NCI-H2196 (cell line): ENCODE measurements around the gene ARRDC2.
"Not testable (repeated sequence)": the region's sequence is repeated elsewhere in the genome, so short reads cannot be mapped to it uniquely, and the experiment has no call there.

Source experiments
- DNase-seq: peaks from one replicate; lab custom pipeline; 2025; ENCODE audit not compliant: unreplicated experiment; lab: John Stamatoyannopoulos, UW

ARRDC2 gene

DNA sequence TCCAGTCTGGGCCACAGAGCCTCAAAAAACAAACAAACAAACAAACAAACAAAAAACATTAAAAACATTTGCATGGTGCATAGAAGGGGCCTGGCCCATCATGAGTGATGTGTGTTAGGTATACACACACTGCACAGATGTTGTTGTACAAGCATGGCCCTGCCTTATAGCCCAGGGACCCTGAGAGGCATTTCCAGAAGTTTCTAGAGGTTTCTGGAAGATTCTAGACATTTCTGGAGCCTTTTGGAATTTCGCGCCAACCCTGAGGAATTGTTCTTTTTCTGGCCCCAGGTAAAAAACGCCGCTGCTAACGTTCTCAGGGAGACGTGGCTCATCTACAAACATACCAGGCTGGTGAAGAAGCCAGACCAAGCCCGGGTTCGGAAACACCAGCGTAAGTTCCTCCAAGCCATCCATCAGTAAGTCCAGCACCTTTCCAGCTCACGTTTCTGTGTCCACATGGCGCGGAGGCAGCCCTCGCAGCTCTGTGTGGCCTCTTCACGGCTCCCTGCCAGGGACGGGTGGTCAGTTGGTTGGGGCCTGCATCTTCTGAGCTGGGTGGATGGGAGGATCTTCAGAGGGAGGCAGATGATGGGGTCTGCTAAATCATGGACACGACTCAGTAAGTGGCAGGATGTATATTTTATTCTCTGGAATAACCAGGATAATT is 18.4 kb upstream of the ARRDC2 start:
- DNase-seq = no peak

DNA sequence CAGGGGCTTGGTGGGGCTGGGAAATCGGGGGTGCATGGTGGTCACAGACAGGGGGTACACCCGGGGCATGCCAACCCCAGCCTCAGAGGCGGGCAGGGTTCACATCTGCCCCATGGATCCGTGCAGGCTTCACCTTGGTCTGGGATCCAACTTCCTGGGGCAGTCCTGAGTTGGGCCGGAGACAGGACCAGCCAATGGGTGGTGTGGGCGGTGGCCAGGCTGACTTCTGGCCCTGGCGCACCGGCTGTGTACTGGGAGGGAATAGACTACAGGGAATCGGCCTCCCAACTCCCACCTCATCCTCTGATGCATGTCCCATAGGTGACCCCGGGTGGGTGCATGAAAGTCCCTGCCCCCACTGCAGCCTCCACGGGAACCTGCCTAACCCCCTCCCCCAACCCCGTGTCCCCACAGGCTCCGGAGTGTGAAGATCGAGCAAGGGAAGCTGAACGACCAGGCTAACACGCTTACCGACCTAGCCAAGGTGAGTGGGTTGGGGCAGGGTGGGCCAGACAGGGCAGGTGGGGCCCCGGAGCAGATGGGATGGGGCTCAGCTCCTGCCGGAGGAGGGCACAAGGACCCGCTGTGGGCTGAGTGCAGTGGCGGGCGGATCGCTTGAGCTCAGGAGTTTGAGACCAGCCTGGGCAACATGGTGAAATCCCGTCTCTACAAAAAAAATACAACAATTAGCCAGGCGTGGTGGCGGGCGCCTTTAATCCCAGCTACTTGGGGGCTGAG is 14.7 kb upstream of the ARRDC2 start:
- DNase-seq = no peak

DNA sequence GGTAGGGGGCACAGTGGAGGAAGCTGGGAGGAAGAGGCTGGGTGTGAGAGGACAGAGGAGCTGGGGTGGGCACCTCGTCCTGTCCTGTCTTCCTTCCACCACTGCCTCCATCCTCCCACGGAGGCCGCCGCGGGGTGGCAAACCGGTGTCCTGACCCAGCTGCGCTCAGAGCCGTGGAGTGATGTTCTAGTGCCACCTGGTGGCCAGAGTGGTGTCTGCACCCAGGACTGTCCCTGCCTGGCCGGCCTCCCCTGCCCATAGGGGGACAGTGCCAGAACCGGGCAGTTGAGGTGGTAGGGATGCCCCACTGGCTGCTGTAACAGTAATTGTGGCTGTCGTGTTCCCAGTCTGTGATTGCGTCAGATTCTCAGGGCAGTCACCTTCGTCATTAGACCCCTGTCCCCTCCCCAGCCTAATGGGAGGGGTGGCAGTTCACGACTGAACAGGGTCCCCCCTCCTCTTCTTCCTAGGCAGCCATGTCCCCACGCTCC is 11.1 kb upstream of the ARRDC2 start:
- peak; percentile 81 for DNase-seq

DNA sequence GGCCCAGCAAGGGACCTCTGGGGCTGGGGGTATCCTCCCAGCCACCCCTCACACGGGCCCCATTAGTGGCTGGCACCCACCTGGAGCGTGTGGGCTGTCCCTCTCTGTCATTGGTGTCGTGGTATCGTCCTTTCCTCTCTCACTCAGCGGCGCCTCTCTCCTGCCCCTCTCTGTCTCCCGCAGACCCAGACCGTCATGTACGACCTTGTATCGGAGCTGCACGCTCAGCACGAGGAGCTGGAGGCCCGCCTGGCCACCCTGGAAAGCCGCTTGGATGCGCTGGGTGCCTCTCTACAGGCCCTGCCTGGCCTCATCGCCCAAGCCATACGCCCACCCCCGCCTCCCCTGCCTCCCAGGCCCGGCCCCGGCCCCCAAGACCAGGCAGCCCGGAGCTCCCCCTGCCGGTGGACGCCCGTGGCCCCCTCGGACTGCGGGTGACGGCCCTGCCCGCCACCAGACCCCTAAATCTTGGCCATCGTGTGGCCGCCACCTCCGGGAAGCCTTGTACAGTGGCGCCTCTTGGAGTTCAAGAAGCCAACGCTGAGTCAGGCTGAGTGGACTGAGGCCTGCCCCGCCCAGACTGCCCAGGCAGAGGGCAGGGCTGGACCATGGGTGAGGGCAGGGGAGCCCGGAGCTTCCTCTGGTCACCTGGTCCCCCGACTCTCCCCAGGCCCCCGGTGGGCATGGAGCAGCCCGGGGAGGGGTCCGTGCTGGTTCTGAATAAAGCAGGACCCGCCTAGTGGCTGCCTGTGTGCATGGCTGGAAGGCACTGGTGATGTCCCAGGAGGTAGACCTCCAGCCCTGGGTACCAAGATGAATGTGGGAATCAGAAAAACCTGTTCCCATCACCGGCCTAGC is 9.8 kb upstream of the ARRDC2 start:
- DNase-seq = no peak

DNA sequence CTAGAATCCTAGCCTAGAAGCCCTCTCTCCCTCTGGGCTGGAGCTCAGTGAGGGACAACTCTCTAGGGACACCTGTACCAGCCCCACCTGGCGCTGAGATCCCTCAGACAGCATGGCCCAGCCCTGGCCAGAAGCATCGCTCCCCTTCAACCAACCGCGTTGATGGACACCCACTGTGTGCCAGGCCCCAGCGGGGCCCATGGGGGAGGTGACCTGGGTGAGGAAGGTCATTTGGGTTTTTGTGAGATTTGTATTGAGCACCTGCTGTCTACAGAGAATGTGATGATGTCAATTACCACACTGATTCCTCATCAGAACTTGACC is 9.2 kb upstream of the ARRDC2 start:
- DNase-seq = no peak

DNA sequence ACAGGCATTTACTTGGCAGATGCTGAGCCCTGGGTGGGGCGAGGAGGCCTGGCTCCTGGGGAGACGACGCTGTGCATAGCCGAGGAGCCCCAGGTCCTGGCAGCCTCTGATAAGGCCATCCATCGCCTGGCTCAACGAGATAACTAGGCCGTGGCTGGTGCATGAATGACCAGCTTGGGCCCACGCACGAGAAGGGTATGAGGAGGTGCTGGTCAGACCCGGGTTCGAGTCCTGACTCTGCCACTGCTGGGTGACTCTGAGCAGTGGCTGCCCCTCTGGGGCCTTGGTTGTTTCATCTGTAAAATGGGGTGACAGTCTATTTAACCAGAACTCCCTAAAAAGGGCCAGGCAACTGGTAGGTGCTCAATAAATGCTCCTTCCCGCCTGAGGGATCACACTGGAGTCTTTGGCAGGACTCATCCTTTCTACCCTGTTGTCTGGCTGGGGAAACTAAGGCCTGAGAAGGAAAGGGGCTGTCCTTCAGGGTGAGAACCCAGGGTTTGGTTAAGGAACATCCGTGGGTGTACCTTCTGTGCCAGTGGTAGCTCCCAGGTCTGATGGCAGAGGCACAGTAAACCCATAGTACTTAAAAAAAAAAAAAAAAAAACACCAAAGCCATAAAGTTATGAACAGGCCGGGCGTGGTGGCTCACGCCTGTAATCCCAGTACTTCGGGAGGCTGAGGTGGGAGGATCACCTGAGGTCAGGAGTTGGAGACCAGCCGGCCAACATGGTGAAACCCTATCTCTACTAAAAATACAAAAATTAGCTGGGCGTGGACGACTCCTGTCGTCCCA is 8.1 kb upstream of the ARRDC2 start:
- DNase-seq = no peak

DNA sequence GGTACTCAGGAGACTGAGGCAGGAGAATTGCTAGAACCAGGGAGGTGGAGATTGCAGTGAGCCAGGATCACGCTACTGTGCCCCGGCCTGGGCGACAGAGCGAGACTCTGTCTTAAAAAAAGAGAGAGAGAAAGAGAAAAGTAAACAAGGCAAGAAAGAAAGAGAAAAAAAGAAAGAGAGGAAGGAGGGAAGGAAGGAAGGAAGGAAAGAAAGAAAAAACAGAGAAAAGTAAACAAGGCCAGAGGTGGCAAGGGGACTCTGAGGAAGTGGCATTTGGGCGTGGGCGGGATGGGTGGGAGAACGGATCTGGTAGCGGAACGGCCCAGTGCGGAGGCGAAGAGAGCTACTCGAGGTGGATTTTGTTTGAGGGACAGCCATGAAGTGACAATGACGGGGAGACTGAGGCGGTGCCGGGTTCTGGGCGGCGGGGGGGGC is 7.5 kb upstream of the ARRDC2 start:
- no peak for DNase-seq

DNA sequence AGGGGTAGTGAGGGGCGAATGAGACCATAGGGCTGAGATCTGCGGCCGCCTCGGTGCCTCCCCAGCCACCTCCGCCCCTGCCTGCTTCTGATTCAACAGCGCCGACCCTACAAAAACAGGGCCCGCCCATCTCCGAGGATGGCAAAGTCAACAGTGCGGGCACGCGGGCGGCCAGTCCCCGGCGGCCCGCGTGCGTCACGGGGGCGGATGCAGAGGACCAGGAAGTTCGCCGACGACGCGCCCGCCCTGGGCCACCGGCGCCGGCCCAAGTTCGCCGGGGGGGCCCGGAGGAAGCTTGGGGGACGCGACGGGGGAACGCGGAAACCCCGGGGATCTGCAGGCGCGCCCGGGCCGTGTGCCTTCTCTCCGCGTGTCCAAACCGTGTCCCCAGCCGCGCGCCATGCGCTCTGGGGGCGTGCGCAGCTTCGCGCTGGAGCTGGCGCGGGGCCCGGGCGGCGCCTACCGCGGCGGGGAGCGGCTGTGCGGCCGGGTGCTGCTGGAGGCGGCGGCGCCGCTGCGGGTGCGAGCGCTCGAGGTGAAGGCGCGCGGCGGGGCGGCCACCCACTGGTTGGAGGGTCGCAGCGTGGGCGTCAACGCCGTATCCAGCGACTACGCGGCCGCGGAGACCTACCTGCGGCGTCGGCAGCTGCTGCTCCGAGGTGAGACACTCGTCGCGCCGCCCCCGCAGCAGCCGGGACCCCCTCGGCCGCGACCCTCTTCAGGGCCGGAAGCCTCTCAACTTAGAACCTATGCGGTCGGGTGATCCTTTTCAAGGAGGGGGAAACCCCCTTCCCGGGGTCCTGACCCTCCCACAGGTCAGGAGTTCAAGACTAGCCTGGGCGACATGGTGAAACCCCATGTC is 6.8 kb upstream of the ARRDC2 start:
- peak; percentile 91 for DNase-seq

DNA sequence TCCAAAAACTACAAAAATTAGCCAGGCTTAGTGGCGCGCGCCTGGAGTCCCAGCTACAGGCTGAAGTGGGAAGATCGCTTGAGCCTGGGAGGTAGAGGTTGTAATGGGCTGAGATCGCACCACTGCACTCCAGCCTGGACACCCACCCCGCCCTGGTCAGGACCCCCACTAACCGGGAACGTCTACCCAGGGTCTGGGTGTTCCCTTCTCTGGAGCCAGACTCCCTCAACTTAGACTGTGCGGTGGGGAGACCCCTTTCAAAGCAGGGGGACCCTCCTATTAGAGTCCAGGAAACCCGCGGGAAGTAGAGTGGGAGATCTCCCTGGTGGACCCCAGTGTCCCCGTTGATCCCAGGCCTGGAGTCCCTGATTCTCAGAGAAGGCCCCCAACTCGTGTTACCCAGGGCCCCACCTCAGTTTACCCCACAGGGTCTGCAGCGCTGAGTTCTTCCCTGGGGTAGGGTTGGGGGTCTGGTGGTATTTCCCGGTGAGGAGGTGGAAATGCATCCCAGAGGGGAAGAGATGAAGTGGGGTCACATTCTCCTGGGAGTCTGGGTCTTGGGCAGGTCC is 6.1 kb upstream of the ARRDC2 start:
- DNase-seq = no peak

DNA sequence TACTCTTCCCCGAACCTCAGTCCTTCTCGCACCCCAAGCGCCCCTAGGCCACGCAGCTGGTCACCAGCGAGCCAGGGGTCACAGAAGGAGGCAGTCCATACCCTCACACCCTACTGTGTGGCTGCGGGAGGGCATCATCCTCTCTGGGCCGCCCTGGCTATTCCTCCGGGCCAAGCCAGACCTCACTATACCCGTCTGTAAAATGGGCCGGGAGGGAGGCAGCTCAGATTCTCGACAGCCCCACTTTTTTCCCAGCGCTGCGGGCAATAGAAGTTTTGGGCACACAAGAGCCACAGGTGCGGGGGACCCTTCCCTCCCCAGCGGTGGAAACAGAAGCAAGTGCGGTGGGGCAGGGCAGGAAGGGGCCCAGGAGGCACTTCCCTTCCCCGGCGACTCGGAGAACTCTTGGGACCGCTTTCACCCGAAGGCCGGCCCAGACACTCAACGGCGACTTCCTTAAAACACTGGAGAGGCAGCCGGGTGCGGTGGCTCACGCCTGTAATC is 5.6 kb upstream of the ARRDC2 start:
- no peak for DNase-seq

DNA sequence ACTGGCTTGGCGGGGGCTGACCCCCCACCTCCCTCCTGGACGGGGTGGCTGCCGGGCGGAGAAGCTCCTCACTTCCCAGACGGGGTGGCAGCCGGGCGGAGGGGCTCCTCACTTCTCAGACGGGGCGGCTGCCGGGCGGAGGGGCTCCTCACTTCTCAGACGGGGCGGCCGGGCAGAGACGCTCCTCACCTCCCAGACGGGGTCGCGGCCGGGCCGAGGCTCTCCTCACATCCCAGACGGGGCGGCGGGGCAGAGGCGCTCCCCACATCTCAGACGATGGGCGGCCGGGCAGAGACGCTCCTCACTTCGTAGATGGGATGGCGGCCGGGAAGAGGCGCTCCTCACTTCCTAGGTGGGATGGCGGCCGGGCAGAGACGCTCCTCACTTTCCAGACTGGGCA is 2.2 kb upstream of the ARRDC2 start:
- not testable (repeated sequence) for DNase-seq

DNA sequence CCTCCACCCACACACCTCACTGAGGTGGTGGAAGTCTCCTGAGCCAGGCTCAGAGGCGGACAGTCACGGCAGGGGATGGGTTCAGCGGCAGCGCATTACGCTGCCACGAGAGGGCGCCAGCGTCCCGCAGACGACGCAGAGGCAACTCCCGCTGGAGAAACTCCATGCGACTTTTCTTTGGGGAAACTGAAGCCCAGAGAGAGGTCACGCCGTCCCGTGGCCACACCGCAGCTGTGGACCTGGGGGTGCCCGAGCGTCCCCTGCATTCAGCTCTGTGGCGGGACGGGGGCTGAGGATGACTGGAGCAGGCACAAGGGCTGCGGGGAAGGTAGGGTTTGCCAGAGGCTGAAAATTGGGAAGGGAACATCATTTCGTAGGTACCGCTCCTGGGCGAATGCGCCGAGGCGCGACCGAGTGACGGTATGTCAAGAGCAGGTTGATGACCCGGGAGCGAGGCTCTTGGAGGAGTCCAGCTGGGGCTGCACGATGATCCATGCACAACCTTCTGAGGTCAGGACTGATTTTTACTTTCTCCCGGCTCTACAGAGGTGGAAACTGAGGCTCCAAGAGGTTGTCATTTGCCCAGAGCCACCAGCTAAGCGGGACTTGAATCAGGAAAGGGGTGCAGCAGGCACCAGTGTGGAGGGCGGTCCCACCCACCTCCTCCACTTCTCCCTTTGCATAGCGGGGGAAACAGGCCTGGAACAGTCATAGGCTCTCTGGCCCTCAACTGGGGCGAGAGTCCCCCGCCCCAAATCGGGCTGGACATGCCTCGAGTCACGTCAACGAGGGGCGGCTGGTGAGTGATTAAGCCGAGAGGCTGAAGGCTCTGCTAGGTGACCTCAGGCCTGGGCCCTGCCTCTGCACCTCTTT is 690 bp upstream of the ARRDC2 start:
- DNase-seq = peak; percentile 86

DNA sequence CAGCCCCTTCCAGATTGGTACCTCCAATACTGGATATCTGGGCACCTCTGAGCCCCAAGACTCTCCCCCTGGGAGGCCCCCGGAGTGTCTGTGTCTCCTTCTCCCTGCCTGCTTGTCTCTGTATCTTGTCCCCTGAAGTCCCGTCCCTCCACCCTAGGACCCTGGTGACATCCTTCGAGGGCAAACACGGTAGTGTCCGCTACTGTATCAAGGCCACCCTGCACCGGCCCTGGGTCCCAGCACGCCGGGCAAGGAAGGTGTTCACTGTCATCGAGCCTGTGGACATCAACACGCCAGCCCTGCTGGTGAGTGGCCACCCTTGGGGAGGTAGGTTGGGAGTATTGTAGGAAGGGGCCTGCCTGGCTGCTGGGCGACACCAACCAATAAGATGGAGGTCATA is 844 bp downstream of the ARRDC2 start:
- no peak for DNase-seq

DNA sequence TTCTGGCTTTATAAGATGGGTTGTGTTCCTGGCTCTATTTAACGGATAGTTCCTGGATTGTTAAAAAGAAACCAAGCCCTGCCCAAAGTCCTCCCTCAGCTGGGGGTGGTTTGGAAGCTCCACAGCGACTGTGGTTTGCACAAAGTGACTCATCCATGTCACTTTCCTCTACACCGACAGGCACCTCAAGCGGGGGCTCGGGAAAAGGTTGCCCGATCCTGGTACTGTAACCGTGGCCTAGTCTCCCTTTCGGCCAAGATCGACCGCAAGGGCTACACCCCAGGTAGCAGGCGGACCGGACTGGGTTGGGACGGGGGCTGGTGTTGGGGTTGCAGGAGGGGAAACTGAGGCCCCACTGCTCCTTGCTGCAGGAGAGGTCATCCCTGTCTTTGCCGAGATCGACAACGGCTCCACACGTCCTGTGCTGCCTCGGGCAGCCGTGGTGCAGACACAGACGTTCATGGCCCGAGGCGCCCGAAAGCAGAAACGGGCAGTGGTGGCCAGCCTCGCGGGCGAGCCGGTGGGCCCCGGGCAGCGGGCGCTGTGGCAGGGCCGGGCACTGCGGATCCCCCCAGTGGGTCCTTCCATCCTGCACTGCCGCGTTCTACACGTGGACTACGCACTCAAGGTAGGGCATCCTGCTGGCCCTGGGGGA is 1.6 kb downstream of the ARRDC2 start:
- DNase-seq = no peak

DNA sequence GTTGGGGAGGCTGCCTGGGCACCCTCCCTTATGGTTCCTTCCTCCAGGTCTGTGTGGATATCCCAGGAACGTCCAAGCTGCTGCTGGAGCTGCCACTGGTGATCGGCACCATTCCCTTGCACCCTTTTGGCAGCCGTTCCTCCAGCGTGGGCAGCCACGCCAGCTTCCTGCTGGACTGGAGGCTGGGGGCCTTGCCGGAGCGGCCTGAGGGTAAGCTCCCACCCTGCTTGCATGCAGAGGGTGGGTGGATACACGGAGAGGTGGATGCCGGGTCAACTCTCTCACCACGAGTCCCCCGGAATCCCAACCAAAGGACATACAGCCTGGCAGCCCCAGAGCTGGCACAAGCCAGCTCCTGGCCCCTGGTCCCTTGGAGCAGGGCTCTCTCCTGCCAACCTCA is 2.2 kb downstream of the ARRDC2 start:
- no peak for DNase-seq

DNA sequence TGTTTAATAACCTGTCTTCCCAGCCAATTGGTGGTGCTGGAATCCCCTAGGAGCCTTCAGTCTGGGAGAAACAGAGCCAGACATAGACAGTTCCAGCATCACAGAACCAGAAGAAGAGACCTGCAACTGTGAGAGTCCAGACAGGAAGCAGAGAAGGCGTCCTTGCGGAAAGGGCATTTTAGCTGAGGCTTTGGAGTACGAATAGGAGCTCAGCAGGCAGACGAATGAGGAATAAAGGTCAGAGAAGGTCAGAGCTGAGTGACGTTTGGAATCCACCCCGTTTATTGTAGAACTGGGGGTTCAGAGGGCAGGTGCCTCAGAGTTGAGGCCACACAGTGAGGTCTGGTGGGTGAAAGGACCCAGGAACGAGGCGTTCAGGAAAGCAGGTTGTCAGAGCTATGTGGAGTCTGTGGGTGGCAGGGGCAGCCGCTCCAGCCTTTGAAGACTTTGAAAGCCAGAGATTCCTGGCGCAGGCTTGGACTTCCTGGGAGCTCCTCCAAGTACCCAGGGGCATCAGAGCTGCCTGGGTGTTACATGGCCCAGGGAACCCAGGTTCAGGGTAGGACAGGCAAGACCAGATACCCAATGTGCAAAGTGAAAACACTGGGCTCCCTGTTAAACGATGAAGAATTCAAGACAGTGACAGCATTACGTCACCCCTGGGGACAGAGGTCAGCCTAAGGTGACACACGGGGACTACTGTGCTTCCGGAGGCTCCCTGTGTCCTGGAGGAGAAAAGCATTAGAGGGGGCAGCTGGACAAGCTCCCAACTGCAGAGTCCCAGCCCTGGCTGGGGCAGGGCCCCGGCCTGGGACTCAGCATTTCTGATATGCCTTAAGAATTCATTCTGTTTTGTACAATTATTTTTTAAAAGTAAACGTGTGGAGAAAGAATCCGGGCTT is 5.5 kb downstream of the ARRDC2 start:
- no peak for DNase-seq

DNA sequence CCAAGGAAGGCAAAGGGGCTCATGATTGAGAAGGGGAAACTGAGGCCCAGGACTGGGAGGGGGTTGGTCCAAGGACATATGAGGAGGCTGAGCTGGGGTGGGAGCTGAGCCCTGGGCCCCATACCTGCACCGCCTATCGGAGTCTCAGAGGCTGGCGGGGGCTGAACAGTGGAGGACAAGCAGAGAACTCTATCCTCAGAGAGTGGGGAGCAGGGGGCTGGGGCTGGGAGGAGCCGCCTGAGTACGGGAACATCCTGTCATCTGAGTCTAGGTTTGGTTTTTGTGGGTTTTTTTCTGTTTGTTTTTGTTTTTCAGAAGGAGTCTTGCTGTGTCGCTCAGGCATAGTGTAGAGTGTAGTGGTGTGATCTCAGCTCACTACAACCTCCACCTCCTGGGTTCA is 6.2 kb downstream of the ARRDC2 start:
- no peak for DNase-seq
